HepG2 (cell line): ENCODE measurements around the gene S100A16. TPM values are rescaled to one million over a fixed set of nuclear protein-coding genes. Genes with fewer than 3 reads are reported as not detected.

Source experiments
- CENPT ChIP-seq: sonication (generic); formaldehyde crosslinking; IDR thresholded peaks from 2 replicates; pipeline ENCODE4 v1.8.0; 2022; ENCODE audit warnings: low read depth, mild to moderate bottlenecking, moderate library complexity, missing genetic modification reagents
- FOXJ3 ChIP-seq: sonication (generic); formaldehyde crosslinking; IDR thresholded peaks from 2 replicates; pipeline ENCODE4 v1.4.0; 2020; ENCODE audit warnings: missing genetic modification reagents, mild to moderate bottlenecking, borderline replicate concordance
- IRX3 ChIP-seq: sonication (generic); formaldehyde crosslinking; IDR thresholded peaks from 2 replicates; pipeline ENCODE4 v1.8.1; 2023; ENCODE audit warnings: mild to moderate bottlenecking, low read depth, missing genetic modification reagents, borderline replicate concordance
- MAF1 ChIP-seq: sonication (generic); formaldehyde crosslinking; IDR thresholded peaks from 2 replicates; pipeline ENCODE4 v1.5.0; 2020; ENCODE audit warnings: missing genetic modification reagents, borderline replicate concordance
- RBM22 ChIP-seq: fragments of 200-400 bp; formaldehyde crosslinking; optimal IDR thresholded peaks from 2 replicates; pipeline ENCODE3; 2017; ENCODE audit warnings: mild to moderate bottlenecking, low read length, moderate library complexity
- RELA ChIP-seq: sonication (generic); formaldehyde crosslinking; IDR thresholded peaks from 2 replicates; pipeline ENCODE4 v1.4.0; 2020; ENCODE audit warnings: missing genetic modification reagents
- SMAD1 ChIP-seq: sonication (generic); formaldehyde crosslinking; IDR thresholded peaks from 2 replicates; pipeline ENCODE4 v1.4.0; 2020; ENCODE audit warnings: missing genetic modification reagents, low read depth, mild to moderate bottlenecking, borderline replicate concordance
- SOX6 ChIP-seq, 2 experiments: fragments of 450-650 bp in 1 of 2; sonication (generic) in 1 of 2; formaldehyde crosslinking in 1 of 2; IDR thresholded peaks; 2 replicates each; pipeline versions ENCODE4 v1.4.0 to v1.6.1; 2017 to 2020; ENCODE audit warnings: antibody characterized with exemption in 1 of 2, mild to moderate bottlenecking in 1 of 2, missing genetic modification reagents in 1 of 2
- THYN1 ChIP-seq: sonication (generic); formaldehyde crosslinking; IDR thresholded peaks from 2 replicates; pipeline ENCODE4 v1.8.1; 2023; ENCODE audit warnings: low read depth, mild to moderate bottlenecking, moderate library complexity, missing genetic modification reagents, borderline replicate concordance
- ZNF121 ChIP-seq: sonication (generic); formaldehyde crosslinking; IDR thresholded peaks from 2 replicates; pipeline ENCODE4 v1.5.0; 2020; ENCODE audit warnings: mild to moderate bottlenecking, missing genetic modification reagents
- ZNF557 ChIP-seq: sonication (generic); formaldehyde crosslinking; IDR thresholded peaks from 2 replicates; pipeline ENCODE4 v1.4.0; 2020; ENCODE audit warnings: missing genetic modification reagents
- ZNF567 ChIP-seq: sonication (generic); formaldehyde crosslinking; IDR thresholded peaks from 2 replicates; pipeline ENCODE4 v1.8.1; 2023; ENCODE audit warnings: mild to moderate bottlenecking, missing genetic modification reagents, borderline replicate concordance
- ZNF577 ChIP-seq: sonication (generic); formaldehyde crosslinking; IDR thresholded peaks from 2 replicates; pipeline ENCODE4 v1.4.0; 2020; ENCODE audit warnings: mild to moderate bottlenecking, low read depth, missing genetic modification reagents, borderline replicate concordance
- ZNF768 ChIP-seq: sonication (generic); formaldehyde crosslinking; IDR thresholded peaks from 2 replicates; pipeline ENCODE4 v1.4.0; 2020; ENCODE audit warnings: missing genetic modification reagents
- ZNF776 ChIP-seq: sonication (generic); formaldehyde crosslinking; IDR thresholded peaks from 2 replicates; pipeline ENCODE4 v1.4.0; 2020; ENCODE audit warnings: mild to moderate bottlenecking, missing genetic modification reagents
- polyA plus RNA-seq, 8 experiments: library from polyadenylated mRNA; depleted of rRNA in 3 of 8; stranded (reverse) in 7 of 8; unstranded in 1 of 8; fragments of >200 nt; fragmentation: Illumina TruSeq in 4 of 8; extraction: Trizol in 4 of 8; gene quantifications; 2 replicates each; pipeline versions ENCODE4 v1.2.1 to v1.2.3, GENCODE V29; 2011 to 2016; ENCODE audit warnings: low read depth in 4 of 8, missing spikeins in 1 of 8, mixed read lengths in 1 of 8; ENCODE audit not compliant: insufficient read depth in 1 of 8
- total RNA-seq, 5 experiments: library from RNA; depleted of rRNA; stranded (reverse); fragments of >200 nt; fragmentation: Illumina TruSeq; extraction: Trizol; gene quantifications; 2 replicates each; pipeline ENCODE4 v1.2.3, GENCODE V29; 2016; ENCODE audit warnings: low read depth in 1 of 5
- TF ChIP-seq, protein P1 (sequence below): sonication (generic); formaldehyde crosslinking; IDR thresholded peaks from 2 replicates; pipeline ENCODE4 v1.8.1; 2023; ENCODE audit warnings: mild to moderate bottlenecking, inconsistent platforms, moderate library complexity, missing genetic modification reagents, borderline replicate concordance
- TF ChIP-seq, protein P2 (sequence below): sonication (generic); formaldehyde crosslinking; IDR thresholded peaks from 2 replicates; pipeline ENCODE4 v1.5.1; 2020; ENCODE audit warnings: mild to moderate bottlenecking, moderate library complexity, missing genetic modification reagents
- TF ChIP-seq, protein P3 (sequence below): sonication (generic); formaldehyde crosslinking; IDR thresholded peaks from 2 replicates; pipeline ENCODE4 v1.5.0; 2020; ENCODE audit warnings: mild to moderate bottlenecking, missing genetic modification reagents, borderline replicate concordance

S100A16 gene
- total and polyA plus RNA-seq, 2 of the 13 experiments (the other 11 are each of a cell fraction or from before 2014, with no cell fraction given): 46.0 to 195 TPM

DNA sequence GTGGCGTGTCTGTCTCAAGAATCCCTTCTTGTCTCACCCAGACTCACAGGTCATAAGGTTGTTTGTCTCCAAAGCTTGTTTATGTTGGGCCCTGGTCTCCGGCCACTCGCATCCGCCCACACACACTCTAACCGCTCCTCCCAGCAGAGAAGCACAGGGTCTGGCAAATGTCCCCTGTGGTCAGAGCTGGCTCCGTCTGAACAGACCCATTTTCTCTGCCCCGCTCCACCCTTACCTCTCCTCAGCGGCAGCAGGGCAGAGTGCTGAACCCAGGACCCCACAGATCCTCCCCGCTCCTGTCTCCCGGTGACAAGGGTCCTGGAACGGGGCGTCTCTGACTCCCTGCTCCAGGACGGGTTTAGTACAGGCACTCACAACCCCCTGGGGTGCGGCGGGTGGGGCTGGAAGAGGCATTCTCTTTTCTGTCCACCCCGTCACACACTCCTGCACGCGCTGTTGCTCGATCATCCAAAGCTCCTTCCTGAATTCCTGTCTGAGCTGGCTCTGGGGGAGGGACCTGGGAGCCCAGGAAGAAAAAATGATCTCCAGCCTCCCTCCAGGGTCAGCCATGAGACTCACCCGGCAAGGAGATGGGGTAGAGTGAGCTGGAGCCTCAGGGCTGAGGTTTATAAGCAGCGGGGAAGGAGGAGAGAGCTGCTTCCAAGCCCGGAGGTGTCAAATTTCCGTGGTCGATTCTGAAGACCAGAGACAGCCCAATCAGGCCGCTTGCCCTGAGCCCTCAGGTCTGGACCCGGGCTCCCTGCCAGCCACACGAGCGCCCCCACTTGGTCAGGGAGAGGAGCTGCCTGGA is 14.2 kb upstream of the S100A16 start, which contains the start of gene S100A13 (continued):
- TF ChIP-seq ZNF557 (0 out of 2 replicates have a peak, but pooled peaks have one; percentile 37), THYN1 (CRISPR knock-in tag) (no peak), SMAD1 (CRISPR knock-in tag) (0 out of 2 replicates have a peak, but pooled peaks have one; percentile 30), ZNF567 (CRISPR knock-in tag) (no peak), IRX3 (CRISPR knock-in tag) (no peak), FOXJ3 (CRISPR knock-in tag) (no peak), RBM22 (no peak), CENPT (CRISPR knock-in tag) (no peak), ZNF768 (peak; percentile 88), MAF1 (CRISPR knock-in tag) (0 out of 2 replicates have a peak, but pooled peaks have one; percentile 53), RELA (no peak), ZNF121 (CRISPR knock-in tag) (0 out of 2 replicates have a peak, but pooled peaks have one; percentile 11), ZNF577 (CRISPR knock-in tag) (no peak), SOX6 (IDR thresholded peaks at IDR 0.05) (no peak), SOX6 (CRISPR knock-in tag; IDR thresholded peaks at IDR 0.05) (no peak; the same call in 1 of the 2 replicates), ZNF776 (no peak)
- TF ChIP-seq, protein P1, sequence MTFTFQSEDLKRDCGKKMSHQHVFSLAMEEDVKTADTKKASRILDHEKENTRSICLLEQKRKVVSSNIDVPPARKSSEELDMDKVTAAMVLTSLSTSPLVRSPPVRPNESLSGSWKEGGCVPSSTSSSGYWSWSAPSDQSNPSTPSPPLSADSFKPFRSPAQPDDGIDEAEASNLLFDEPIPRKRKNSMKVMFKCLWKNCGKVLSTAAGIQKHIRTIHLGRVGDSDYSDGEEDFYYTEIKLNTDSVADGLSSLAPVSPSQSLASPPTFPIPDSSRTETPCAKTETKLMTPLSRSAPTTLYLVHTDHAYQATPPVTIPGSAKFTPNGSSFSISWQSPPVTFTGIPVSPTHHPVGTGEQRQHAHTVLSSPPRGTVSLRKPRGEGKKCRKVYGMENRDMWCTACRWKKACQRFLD: no peak
- TF ChIP-seq, protein P2, sequence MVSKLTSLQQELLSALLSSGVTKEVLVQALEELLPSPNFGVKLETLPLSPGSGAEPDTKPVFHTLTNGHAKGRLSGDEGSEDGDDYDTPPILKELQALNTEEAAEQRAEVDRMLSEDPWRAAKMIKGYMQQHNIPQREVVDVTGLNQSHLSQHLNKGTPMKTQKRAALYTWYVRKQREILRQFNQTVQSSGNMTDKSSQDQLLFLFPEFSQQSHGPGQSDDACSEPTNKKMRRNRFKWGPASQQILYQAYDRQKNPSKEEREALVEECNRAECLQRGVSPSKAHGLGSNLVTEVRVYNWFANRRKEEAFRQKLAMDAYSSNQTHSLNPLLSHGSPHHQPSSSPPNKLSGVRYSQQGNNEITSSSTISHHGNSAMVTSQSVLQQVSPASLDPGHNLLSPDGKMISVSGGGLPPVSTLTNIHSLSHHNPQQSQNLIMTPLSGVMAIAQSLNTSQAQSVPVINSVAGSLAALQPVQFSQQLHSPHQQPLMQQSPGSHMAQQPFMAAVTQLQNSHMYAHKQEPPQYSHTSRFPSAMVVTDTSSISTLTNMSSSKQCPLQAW (CRISPR knock-in tag): peak; percentile 70
- TF ChIP-seq, protein P3, sequence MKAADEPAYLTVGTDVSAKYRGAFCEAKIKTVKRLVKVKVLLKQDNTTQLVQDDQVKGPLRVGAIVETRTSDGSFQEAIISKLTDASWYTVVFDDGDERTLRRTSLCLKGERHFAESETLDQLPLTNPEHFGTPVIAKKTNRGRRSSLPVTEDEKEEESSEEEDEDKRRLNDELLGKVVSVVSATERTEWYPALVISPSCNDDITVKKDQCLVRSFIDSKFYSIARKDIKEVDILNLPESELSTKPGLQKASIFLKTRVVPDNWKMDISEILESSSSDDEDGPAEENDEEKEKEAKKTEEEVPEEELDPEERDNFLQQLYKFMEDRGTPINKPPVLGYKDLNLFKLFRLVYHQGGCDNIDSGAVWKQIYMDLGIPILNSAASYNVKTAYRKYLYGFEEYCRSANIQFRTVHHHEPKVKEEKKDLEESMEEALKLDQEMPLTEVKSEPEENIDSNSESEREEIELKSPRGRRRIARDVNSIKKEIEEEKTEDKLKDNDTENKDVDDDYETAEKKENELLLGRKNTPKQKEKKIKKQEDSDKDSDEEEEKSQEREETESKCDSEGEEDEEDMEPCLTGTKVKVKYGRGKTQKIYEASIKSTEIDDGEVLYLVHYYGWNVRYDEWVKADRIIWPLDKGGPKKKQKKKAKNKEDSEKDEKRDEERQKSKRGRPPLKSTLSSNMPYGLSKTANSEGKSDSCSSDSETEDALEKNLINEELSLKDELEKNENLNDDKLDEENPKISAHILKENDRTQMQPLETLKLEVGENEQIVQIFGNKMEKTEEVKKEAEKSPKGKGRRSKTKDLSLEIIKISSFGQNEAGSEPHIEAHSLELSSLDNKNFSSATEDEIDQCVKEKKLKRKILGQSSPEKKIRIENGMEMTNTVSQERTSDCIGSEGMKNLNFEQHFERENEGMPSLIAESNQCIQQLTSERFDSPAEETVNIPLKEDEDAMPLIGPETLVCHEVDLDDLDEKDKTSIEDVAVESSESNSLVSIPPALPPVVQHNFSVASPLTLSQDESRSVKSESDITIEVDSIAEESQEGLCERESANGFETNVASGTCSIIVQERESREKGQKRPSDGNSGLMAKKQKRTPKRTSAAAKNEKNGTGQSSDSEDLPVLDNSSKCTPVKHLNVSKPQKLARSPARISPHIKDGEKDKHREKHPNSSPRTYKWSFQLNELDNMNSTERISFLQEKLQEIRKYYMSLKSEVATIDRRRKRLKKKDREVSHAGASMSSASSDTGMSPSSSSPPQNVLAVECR (CRISPR knock-in tag): peak; percentile 75; the same call in 1 of the 2 replicates
